ENCODE data around the gene SEMA3D. TPM values are rescaled to one million over a fixed set of nuclear protein-coding genes. Genes with fewer than 3 reads are reported as not detected.
A peak's percentile ranks its signal among the peaks of the same experiment; 100 is the strongest.

SEMA3D gene
- total RNA-seq, 1 experiment from 2014 or later: not detected

- no peak for DNase-seq (ENCODE audit: low spot score)
Observed at GRCh38 chr7:85081392-85081791, 105.5 kb downstream of the SEMA3D start.

- no peak for DNase-seq (ENCODE audit: low spot score)
Observed at GRCh38 chr7:85079434-85079833, 107.4 kb downstream of the SEMA3D start.

- DNase-seq (ENCODE audit: low spot score): no peak
Observed at GRCh38 chr7:85078181-85078580, 108.7 kb downstream of the SEMA3D start.

GRCh38 chr7:85075864-85076263 lies 111.0 kb downstream of the SEMA3D start:
- no peak for DNase-seq (ENCODE audit: low spot score)

- DNase-seq (ENCODE audit: low spot score): no peak
Observed at GRCh38 chr7:85074992-85075391, 111.9 kb downstream of the SEMA3D start.

GRCh38 chr7:85074016-85074415 lies 112.8 kb downstream of the SEMA3D start:
- DNase-seq (ENCODE audit: low spot score): no peak

- no peak for DNase-seq (ENCODE audit: low spot score)
Observed at GRCh38 chr7:85070967-85071628, 115.8 kb downstream of the SEMA3D start.

GRCh38 chr7:85068799-85069198 lies 118.1 kb downstream of the SEMA3D start:
- DNase-seq (ENCODE audit: low spot score): no peak

- no peak for DNase-seq (ENCODE audit: low spot score)
Observed at GRCh38 chr7:85067371-85067770, 119.5 kb downstream of the SEMA3D start.

- no peak for DNase-seq (ENCODE audit: low spot score)
Observed at GRCh38 chr7:85065888-85066485, 120.9 kb downstream of the SEMA3D start.

GRCh38 chr7:85065306-85065705 lies 121.5 kb downstream of the SEMA3D start:
- no peak for DNase-seq (ENCODE audit: low spot score)

GRCh38 chr7:85062651-85063050 lies 124.2 kb downstream of the SEMA3D start:
- no peak for DNase-seq (ENCODE audit: low spot score)

GRCh38 chr7:85061456-85061855 lies 125.4 kb downstream of the SEMA3D start:
- no peak for DNase-seq (ENCODE audit: low spot score)

GRCh38 chr7:85060696-85061095 lies 126.2 kb downstream of the SEMA3D start:
- DNase-seq (ENCODE audit: low spot score): no peak

- DNase-seq (ENCODE audit: low spot score): no peak
Observed at GRCh38 chr7:85055906-85056305, 130.9 kb downstream of the SEMA3D start.

GRCh38 chr7:85055196-85055595 lies 131.7 kb downstream of the SEMA3D start:
- DNase-seq (ENCODE audit: low spot score): no peak

- no peak for DNase-seq (ENCODE audit: low spot score)
Observed at GRCh38 chr7:85054306-85054705, 132.6 kb downstream of the SEMA3D start.

- no peak for DNase-seq (ENCODE audit: low spot score)
Observed at GRCh38 chr7:85052894-85053293, 134.0 kb downstream of the SEMA3D start.

GRCh38 chr7:85052056-85052737 lies 134.7 kb downstream of the SEMA3D start:
- no peak for DNase-seq (ENCODE audit: low spot score)

GRCh38 chr7:85046534-85046933 lies 140.3 kb downstream of the SEMA3D start:
- no peak for DNase-seq (ENCODE audit: low spot score)

- peak; percentile 91 for DNase-seq (ENCODE audit: low spot score)
Observed at GRCh38 chr7:85041605-85042216, 145.1 kb downstream of the SEMA3D start.

GRCh38 chr7:85039196-85039923 lies 147.5 kb downstream of the SEMA3D start:
- no peak for DNase-seq (ENCODE audit: low spot score)
